Measurements from ENCODE around the gene LYPD6.

DNA sequence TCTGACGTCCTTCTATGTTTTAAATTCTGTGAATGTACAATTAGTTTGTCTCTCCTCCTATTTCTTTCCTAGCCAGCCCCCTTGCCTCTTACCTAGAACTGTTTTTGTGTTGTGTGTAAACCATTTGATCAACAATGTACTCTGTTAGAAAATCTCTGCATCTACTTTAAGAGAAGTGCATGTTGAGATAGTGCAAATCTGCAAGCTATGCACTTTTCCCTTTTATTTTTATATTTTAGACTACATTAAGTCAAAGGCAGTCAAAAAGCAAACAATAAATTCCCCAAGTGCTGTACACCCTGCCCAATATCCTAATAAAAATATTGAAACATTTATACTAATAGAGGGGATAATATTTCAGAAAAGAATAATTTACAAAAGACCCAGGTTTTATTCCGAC lies 13.7 kb downstream of the LYPD6 start:
- no peak for TF ChIP-seq EZH2 (optimal IDR thresholded peaks at IDR 0.05; ENCODE audit: low read depth, low read length)
- TF ChIP-seq, protein P1, sequence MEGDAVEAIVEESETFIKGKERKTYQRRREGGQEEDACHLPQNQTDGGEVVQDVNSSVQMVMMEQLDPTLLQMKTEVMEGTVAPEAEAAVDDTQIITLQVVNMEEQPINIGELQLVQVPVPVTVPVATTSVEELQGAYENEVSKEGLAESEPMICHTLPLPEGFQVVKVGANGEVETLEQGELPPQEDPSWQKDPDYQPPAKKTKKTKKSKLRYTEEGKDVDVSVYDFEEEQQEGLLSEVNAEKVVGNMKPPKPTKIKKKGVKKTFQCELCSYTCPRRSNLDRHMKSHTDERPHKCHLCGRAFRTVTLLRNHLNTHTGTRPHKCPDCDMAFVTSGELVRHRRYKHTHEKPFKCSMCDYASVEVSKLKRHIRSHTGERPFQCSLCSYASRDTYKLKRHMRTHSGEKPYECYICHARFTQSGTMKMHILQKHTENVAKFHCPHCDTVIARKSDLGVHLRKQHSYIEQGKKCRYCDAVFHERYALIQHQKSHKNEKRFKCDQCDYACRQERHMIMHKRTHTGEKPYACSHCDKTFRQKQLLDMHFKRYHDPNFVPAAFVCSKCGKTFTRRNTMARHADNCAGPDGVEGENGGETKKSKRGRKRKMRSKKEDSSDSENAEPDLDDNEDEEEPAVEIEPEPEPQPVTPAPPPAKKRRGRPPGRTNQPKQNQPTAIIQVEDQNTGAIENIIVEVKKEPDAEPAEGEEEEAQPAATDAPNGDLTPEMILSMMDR (IDR thresholded peaks at IDR 0.05; ENCODE audit: low read length) = no peak

All from MM.1S (cell line).